Renal cortical epithelial cell (primary cell): ENCODE measurements around the gene FOXO3. TPM values are rescaled to one million over a fixed set of nuclear protein-coding genes. Genes with fewer than 3 reads are reported as not detected.
"Not testable (repeated sequence)": the region's sequence is repeated elsewhere in the genome, so short reads cannot be mapped to it uniquely, and the experiment has no call there.

ENCODE experiments used
- DNase-seq: peaks from one replicate; pipeline ENCODE4 v3.0.0-alpha.2; 2011; ENCODE audit warnings: low read depth
- total RNA-seq: library from RNA; depleted of rRNA; stranded (reverse); fragments of >200 nt; gene quantifications from 2 replicates; pipeline ENCODE4 v1.2.3, GENCODE V29; 2014

FOXO3 gene
- total RNA-seq, 1 donor from 2014 or later: 88.4 TPM

DNA sequence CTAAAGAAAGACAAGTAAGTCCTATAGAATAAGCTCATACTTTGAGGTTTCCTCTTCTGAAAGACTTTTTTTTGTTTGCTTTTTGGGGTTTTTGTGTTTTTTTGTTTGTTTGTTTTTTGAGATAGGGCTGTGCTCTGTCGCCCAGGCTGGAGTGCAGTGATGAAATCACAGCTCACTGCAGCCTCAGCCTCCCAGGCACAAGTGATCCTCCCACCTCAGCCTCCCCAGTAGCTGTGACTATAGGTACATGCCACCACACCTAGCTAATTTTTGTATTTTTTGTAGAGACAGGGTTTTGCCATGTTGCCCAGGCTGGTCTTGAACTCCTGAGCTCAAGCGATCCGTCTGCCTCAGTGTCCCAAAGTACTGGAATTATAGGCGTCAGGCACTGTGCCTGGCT is 98.1 kb downstream of the FOXO3 start:
- not testable (repeated sequence) for DNase-seq

DNA sequence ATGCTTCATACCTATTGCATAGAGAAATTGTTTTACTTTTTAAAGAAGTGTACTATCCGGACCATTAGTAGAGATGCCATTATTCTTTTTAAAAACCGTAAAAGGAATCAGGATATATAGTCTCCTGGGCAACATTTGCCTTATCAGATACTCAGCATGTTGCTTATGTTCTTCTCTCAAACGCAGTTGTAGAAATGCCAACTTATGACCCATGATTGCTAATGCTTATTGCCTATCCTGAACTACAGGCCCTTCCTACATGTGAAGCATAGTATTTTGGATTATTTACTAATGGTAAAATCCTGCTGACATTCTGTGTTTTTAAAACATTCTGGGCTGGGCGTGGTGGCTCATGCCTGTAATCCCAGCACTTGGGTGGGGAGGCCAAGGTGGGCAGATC is 99.5 kb downstream of the FOXO3 start:
- no peak for DNase-seq

DNA sequence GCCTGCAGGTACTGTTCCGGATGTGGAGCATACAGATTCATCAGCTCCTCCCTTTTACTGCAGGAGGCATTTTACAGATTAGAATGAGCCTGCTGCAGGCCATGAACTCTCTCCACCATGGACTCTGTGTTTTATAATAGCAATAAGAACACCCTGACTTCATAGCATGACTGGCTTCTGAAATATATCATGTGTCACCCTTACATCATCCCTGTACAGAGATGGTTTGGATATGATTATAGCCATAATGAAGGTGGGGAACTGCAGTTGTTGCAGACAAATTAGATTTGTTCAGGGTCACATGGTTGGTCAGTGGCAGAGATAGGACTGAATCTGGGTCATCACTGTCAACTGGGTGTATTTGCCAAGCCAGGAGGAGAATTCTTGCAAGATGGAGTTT is 100.7 kb downstream of the FOXO3 start:
- DNase-seq: no peak

DNA sequence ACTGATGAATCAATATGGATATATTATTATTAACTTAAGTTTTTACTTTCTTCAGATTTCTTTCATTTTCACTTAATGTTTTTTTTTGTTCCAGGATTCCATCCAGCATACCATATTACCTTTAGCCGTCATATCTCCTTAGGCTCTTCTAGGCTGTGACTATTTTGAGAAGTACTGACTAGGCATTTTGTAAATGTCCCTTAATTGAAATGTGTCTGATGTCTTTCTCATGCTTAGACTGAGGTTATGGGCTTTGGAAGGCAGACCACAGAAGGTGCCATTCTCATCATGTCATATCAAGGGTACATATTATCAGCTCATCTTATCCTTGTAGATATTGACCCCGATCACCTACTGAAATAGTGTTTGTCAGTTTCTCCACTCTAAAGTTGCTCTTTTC is 101.3 kb downstream of the FOXO3 start:
- no peak for DNase-seq

DNA sequence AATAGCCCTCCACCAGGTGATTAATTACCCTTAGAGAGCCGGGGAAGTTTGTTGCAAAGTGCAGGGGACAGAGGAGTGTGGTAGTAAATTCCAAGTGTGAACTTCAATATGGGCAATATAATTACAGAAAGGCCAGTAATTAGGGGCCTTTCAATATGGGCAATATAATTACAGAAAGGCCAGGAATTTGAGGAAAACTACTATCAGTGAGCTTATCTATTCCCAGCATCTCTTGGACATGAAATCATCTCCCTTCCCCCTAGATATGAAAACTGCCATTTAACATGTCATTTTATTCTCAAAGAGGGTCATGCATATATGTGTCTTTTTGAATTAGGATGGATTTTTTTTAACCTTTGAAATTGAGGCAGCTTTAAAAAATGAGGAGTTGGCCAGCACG is 102.0 kb downstream of the FOXO3 start:
- DNase-seq: no peak

DNA sequence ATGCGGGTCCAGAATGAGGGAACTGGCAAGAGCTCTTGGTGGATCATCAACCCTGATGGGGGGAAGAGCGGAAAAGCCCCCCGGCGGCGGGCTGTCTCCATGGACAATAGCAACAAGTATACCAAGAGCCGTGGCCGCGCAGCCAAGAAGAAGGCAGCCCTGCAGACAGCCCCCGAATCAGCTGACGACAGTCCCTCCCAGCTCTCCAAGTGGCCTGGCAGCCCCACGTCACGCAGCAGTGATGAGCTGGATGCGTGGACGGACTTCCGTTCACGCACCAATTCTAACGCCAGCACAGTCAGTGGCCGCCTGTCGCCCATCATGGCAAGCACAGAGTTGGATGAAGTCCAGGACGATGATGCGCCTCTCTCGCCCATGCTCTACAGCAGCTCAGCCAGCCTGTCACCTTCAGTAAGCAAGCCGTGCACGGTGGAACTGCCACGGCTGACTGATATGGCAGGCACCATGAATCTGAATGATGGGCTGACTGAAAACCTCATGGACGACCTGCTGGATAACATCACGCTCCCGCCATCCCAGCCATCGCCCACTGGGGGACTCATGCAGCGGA is 102.9 kb downstream of the FOXO3 start:
- DNase-seq: not testable (repeated sequence)

DNA sequence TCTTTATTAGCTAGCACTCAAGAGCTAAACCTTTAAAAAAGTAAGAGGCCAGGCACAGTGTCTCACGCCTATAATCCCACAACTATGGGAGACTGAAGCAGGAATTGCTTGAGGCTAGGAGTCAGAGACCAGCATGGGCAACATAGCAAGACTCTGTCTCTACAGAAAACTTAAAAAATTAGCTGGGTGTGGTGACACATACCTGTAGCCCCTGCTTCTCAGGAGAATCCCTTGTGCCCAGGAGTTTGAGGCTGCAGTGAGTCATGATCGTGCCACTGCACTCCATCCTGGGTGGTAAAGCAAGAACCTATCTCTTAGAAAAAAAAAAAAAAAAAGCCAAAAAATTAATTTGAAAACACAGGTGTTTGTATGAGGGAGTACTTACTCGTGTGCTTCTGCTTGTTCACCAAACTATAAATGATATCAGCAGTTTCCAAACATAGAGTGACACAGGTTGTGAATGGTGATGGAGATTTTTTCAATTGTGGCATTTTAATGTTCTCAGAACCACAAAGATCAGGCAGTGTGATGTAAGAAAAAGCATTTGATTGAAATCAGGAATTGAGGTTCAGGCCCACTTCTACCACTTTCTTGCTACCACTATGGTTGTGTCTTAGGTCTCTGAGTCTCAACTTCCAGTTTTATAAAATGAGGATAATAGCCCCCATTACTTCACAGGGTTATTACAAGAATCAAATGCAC is 104.9 kb downstream of the FOXO3 start:
- DNase-seq: no peak

DNA sequence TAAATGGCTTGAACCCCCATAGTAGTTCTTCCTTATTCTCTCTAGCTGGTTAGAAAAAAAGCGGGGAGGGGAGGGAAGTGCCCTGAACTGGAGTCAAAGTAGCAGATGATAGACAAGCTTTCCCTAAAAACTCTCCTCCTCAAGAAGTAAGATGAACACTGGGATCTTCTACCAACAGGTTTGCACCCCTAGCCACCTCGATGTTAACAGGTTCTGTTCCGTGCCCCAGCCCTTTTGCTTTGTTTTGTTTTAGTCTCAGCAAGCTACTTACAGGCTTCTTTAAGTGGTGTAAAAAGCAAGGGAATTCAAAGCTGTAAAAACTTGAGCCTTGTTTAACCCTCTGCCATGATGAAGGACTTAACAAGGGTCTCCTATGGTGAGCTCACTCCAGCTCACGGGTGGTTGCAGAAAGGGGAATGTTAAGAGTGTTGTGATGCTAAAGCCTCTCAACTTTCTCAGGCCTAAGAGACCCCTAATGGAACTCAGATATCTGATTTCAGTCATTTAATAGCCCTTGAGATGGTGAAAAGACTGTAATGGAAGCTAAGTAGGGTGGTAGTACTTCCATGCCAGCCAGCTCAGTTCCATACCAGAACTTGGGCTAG is 106.0 kb downstream of the FOXO3 start:
- no peak for DNase-seq

DNA sequence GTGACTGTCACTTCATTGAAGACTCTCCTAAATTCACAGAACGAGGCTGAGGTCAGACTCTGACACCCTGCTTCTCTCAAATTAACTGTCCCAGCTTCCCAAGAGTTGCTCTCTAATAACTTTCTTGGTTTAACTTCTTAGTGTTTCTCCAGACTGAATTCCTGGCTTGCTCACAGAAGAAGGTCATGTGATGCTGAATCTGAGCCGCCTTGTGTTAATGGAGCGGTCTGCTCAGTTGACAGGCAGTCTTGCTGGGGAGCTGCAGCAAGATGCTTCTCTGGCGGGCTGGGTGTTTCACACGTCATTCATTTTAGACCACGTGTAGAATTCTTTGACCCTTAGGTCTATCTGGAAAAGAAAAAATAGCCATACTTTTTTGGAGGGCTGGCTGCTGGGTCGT is 107.3 kb downstream of the FOXO3 start:
- DNase-seq: peak; percentile 64

DNA sequence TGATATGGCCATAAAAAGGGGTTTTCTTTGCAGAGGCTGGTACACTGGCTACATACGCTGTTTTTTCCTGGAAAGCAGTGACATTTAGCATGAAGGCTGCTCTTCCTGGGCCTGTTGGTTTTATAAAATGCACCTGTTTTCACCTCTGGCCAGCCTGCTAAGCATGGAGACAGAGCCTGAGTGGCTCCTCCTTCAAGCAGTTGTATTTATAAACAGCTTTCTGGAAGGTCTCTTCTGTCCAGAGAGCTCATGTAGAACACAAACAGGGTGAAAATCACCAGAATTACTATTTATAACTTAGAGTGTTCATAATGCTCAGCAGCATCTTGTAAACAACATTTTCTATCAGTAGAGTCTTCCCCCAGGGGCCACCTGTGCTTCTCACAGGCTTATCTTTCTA is 109.0 kb downstream of the FOXO3 start:
- no peak for DNase-seq

DNA sequence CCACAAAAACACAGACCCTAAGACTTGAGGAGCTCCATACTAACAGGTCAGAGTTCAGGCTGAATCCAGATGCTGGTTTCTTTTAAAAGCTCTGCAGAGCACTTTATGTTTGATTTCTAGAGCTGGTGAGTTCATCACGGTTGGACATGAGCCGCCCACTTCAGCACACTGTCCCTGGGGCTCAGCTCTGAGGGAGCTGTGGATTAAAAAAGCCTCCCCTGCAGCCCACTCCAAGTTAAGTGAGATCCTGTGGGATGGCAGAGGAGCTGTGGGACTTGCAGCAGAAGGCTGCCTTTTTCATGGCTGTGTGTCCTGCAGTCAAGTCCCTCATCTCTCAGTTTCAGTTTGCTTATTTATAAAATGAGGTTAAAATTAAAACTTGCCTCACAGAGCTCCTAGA is 110.5 kb downstream of the FOXO3 start:
- no peak for DNase-seq

DNA sequence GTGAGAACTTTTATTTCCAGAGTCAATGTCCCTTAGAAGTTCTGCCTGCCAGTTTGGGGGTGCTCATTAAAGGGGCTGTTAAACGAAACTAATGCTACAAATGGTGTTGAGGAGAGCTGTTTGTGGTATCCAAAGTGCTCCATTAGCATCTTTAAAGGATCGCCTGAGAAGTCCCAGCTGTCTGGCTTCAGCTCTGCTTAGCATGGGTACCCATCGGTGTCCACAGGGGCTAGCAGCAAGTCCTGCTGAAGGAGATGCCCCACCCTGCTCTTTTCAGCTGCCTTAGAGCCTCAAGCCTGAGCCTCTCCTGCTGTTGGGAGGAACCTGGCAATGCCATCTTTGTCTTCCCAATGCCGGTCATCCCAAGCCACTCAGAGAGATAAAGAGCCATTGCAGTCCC is 111.1 kb downstream of the FOXO3 start:
- DNase-seq: no peak

DNA sequence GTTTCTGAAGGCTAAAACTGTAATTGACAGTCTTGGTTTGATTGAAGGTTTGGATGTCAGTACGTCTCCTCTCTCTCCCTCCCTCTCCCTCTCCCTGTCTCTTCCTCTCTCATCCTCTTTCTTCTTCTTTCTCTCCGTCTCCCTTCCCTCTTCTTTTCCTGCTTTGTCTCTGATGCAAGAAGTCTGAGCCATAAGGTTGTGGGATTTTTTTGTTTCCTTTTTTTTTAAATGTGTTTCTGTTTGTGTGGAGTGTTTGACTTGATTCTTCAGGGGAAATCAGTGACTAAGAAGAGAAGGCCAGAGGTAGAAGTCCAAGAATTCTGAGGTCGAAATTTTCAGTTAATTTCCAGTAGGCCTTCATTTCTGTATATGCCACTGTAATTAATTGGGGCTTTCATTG is 111.9 kb downstream of the FOXO3 start:
- DNase-seq: no peak

DNA sequence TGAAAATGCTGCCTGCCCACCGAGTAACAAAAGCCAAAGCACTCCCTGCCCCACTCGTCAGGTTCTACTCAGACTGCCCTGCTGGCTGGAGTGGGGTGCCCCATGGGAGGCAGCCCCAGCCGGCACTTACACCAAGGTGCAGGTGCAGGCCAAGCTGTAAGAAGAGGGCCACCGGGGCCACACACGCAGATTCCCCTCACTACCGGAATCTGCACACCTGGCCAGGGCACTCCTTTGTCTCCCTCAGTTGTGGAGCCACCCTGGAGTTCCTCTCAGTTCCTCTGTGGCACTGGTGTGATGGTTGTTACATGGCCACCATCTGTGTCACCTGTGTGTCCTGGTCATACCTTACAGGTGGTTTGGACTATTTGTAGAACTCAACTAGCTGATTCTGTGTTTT is 112.4 kb downstream of the FOXO3 start:
- no peak for DNase-seq

DNA sequence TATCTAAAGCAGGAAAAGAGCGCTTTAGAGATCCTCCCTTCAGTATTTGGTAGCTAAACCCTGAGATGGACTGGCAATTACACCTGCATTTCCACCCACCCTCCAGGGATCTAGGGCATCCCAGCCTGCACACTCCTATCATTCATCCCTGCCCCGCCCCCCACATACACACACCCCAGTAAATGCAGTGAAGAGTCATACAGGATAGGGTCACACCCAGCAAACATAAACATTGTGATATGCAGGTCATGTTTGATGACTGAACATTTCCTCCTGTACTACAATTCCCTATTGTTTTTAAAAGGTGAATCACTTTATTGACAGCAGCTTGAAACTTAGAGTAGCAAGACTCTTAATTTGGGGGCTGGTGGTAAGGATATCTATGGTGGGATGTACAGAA is 112.9 kb downstream of the FOXO3 start:
- DNase-seq: no peak

DNA sequence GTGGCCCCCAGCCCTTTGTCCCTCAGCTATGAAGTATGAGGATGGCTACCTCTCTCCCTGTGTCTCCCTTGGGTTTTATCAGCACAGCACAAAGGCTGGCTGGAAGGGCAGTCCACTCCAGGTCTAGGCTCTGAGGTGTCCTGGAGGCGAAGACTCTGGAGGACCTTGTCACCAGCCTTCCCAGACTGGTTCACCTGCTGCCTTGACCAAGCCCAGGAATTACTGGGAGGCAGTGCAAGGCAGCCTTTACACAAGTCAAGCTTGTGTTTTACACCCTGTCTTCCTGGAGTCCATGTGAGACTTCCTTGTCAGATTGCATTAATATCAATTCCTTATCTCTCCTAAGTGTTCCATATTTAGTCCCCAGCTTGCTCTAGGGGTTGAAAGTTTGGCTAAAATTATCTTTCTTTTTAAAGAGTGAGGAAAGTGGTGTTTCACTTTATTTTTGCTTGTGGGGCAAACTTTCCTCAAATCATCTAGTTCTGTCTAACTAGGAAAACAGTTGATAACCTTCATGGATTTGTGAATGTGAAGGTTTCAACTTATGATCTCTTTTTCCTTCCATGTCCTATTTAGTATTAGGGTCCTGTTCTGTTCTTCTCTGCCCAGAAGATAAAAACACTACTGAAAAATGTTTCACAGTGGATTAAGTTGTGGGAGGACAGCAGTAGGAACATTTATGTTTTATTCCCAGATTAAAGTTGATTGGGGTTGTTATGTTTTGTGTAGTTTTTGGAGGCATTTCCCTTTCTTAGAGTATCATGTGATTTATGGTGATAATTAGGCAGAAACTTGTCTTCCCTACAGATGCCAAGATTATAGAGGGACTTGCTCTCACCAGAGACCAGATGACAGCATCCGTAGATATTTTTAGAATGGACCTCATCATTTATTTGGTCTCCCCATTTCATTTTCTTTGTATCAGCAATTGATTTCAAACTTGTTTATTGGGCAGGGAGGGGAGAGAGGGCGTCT is 114.8 kb downstream of the FOXO3 start:
- DNase-seq: no peak

DNA sequence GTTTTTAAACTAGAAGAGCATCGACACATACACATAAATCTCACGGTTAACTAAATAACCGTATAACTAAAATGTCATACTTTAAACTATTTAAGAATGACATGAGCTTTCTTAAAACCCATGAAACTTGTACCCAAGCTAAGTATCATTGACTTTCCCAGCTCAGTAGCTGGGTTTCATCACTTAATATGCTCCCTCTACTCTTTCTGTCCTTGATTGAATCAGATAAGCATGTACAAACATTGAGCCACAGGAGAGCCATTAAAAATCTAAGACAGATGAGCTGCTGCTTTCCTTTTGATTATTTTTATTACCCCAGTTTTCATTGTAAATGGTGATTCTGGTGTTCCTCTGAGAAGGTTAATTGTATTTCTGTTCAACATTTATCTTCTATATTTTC is 115.8 kb downstream of the FOXO3 start:
- DNase-seq: no peak

DNA sequence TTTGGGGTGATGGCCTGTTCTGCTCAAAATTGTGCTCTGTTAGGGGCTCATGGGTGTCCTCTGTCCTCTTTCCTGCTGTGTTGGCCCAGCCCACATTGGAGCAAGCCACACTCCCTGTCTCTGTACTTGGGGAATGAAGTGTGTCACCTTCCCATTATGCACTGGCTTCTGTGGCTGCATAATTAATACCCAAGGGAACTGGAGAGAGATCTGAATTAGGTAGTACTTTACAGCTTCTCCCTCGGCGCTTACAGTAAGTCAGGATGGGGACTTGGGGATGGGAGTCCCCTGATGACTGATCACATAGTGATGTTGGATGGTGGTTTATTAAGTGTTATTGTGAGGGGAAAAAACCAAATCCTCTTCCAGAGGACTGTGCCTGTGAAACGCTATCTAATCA is 116.6 kb downstream of the FOXO3 start:
- DNase-seq: no peak

DNA sequence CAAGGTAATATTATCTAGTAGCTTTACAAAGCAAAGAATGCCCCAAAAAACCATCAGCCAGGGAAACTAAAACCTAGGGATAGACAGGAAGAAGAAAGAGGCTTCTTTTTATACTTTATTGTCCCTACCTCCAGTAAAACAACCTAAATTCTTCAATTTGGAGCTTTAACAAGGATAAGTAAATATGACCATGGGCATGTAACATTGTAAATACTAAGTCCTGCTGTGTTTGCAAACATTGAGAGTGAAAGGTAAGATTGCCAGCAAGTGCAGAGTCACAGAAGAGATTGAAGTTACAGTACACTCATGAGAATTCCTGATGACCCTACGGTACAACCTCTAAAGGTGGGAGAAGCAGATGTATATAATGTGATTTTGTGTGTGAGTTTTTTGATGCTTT is 117.2 kb downstream of the FOXO3 start:
- no peak for DNase-seq

DNA sequence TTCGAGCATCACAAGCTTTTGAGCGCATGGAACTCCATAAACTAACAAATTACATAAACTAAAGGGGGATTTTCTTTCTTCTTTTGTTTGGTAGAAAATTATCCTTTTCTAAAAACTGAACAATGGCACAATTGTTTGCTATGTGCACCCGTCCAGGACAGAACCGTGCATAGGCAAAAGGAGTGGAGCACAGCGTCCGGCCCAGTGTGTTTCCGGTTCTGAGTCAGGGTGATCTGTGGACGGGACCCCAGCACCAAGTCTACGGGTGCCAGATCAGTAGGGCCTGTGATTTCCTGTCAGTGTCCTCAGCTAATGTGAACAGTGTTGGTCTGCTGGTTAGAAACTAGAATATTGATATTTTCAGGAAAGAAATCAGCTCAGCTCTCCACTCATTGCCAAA is 119.6 kb downstream of the FOXO3 start:
- DNase-seq: not testable (repeated sequence)

DNA sequence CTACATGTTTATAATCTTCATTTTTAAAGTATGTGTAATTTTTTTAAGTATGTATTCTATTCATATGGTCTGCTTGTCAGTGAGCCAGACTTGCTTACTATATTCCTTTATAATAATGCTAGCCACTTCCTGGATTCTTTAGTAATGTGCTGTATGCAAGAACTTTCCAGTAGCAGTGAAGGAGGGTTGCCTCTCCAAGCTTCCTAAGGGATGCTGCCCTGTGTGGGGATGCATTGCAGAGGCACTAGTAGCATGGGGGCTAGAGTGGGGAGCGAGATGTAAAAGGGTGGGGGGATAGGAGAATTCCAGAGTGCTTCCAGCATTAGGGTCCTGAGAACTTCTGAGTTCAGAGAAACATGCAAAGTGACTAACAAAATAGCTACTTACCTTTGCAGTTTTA is 121.0 kb downstream of the FOXO3 start:
- not testable (repeated sequence) for DNase-seq

DNA sequence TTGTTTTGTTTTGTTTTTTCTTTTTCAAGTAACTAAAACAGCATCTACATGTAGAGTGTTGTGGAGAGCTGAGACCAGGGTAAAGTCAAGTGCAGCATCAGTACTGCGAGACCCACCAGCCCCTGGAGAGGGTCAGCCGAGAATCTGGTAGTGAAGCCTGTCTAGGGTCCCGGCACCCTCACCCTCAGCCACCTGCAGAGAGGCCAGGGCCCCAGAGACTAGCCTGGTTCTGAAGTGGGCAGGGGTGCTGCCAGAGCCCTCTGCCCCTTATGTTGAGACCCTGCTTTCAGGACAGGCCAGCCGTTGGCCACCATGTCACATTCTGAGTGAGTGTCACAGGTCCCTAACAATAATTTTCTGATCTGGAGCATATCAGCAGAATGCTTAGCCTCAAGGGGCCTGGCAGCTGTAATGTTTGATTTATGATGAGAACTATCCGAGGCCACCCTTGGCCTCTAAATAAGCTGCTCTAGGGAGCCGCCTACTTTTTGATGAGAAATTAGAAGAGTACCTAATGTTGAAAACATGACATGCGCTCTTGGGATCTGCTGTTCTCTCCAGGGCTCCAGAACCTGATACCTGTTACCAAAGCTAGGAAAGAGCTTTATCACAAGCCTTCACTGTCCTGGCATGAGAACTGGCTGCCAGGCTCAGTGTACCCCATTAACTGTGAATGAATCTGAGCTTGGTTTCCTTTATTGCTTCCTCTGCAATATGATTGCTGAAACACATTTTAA is 121.8 kb downstream of the FOXO3 start:
- not testable (repeated sequence) for DNase-seq
